Small intestine (tissue), 7 donors: ENCODE data around the gene ZNF536. TPM values are rescaled to one million over a fixed set of nuclear protein-coding genes. Genes with fewer than 3 reads are reported as not detected.

Source experiments
- DNase-seq, 2 donors: peaks; one replicate each; pipeline versions ENCODE4 v3.0.0 to v3.0.0-alpha.2; 2013
- FAIRE-seq: peaks from 2 replicates; lab custom pipeline; 2012; peaks lifted over from hg19 to GRCh38; lab: Jason Lieb, UNC
- H3K27ac ChIP-seq, 3 donors: one replicate each; pipeline ENCODE4 v1.5.1; 2013; ENCODE audit warnings: low read length in 2 of 3, mild to moderate bottlenecking in 2 of 3, control low read depth in 1 of 3, inconsistent platforms in 1 of 3, low read depth in 1 of 3, moderate library complexity in 1 of 3
- H3K27me3 ChIP-seq, 3 donors: one replicate each; pipeline ENCODE4 v1.6.1; 2013; ENCODE audit warnings: low read length in 3 of 3, inconsistent platforms in 1 of 3; ENCODE audit not compliant: control insufficient read depth in 3 of 3, insufficient read depth in 3 of 3
- H3K36me3 ChIP-seq, 3 donors: one replicate each; pipeline ENCODE4 v1.6.1; 2013; ENCODE audit warnings: low read length in 3 of 3, inconsistent platforms in 1 of 3, low read depth in 1 of 3, mild to moderate bottlenecking in 1 of 3, moderate library complexity in 1 of 3; ENCODE audit not compliant: control insufficient read depth in 3 of 3, insufficient read depth in 2 of 3
- H3K4me1 ChIP-seq, 3 donors: one replicate each; pipeline ENCODE4 v1.6.1; 2013; ENCODE audit warnings: low read length in 2 of 3, inconsistent platforms in 1 of 3, low read depth in 1 of 3, mild to moderate bottlenecking in 1 of 3, moderate library complexity in 1 of 3; ENCODE audit not compliant: control insufficient read depth in 3 of 3, insufficient read depth in 2 of 3
- H3K4me3 ChIP-seq, 3 donors: one replicate each; pipeline ENCODE4 v1.5.1; 2013; ENCODE audit warnings: low read length in 3 of 3, control low read depth in 1 of 3, inconsistent platforms in 1 of 3, low read depth in 1 of 3, mild to moderate bottlenecking in 1 of 3, moderate library complexity in 1 of 3
- H3K9me3 ChIP-seq, 2 donors: one replicate each; pipeline ENCODE4 v1.6.1; 2013; ENCODE audit warnings: low read depth in 1 of 2, low read length in 1 of 2; ENCODE audit not compliant: control insufficient read depth in 2 of 2, insufficient read depth in 1 of 2
- WGBS, 3 donors: extraction: QIAGEN DNeasy Blood & Tissue Kit; methylation state at CpG; one replicate each; pipeline ENCODE4 v1.1.7; 2013; 5-methylcytosine and 5-hydroxymethylcytosine counted together
- polyA plus RNA-seq, 4 donors: library from polyadenylated mRNA; stranded (reverse) in 3 of 4; unstranded in 1 of 4; fragments of 200-250 nt in 3 of 4; fragments of 120-200 nt in 1 of 4; gene quantifications; one replicate each; pipeline versions ENCODE4 v1.2.1 to v1.2.3, GENCODE V29; 2013
- donor health status: healthy with polysubstance abuse.
- donor health status: control.
- donor health status: control.
- donor health status: Bipolar disorder and iron deficiency.
- donor health status: healthy.

The ZNF536 gene
- polyA plus RNA-seq, 4 donors = 0.27 to 3.3 (median 0.98) TPM; not detected in 1

DNA sequence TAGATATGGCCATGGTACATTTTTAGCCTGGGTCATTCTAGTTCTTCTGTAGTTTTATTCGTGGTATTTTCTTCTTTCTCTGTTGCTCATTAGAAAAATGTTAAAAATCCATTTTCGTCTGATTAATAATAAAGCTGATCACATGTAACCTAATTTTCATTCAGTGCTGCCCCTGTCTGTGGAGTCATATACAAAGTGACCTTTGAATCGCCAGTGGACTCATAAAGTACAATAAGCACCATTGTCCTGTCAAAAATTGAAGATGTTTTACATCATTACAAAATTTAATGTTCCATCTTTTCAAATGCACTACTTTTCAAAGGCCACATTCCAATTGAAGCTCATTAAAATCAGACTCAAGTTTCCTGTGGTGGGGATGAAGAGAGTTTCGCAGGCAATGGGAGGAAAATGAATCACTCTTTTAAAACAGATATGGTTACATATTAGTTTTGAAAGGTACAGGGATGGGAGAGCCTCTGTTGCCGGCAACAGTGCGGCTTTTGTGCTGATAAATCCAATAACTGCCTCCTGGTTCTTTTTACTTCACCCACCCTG, 205.4 kb downstream of the ZNF536 start:
- Histone ChIP-seq H3K9me3 (no peaks in the 10 kb centered on the region), H3K4me1 (no peaks in the 10 kb centered on the region), H3K27ac (no peak overlapping the region), H3K4me3 (no peak overlapping the region), H3K36me3 (no peaks in the 10 kb centered on the region), H3K27me3 (no peaks in the 10 kb centered on the region)
- FAIRE-seq (no peak), DNase-seq (no peak)
- WGBS, 3 donors = 48 to 64% (median 56%) methylated on average over 6 of the region's 6 CpGs

DNA sequence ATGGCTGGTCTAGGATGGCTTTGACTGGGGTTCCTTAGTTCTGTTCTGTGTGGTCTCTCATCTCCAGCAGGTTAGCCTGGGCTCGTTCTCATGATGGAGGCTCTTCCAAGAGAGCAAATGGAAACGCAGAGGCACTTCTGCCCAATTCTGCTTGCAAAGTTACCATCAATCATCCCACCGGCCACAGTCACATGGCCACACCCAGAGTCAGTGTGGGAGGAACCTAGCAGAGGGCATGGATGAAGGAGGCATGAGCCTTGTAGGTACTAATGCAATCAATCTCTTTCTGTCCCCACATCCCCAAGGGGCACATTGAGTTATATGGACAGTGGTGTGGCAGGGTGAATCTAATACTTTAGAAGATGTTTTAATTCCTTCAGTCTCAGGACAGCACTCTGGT, 207.2 kb downstream of the ZNF536 start:
- 67 to 82% (median 70%) methylated on average over 3 of the region's 3 CpGs for WGBS, 3 donors
- peaks cover 0 to 2% (median 0%) of the 10 kb centered on the region in 3 donors for H3K27me3 ChIP-seq
- no peak overlapping the region for H3K27ac ChIP-seq
- H3K36me3 ChIP-seq = no peaks in the 10 kb centered on the region
- H3K4me3 ChIP-seq = no peak overlapping the region
- no peak for DNase-seq
- no peaks in the 10 kb centered on the region for H3K9me3 ChIP-seq
- H3K4me1 ChIP-seq = no peaks in the 10 kb centered on the region
- no peak for FAIRE-seq

DNA sequence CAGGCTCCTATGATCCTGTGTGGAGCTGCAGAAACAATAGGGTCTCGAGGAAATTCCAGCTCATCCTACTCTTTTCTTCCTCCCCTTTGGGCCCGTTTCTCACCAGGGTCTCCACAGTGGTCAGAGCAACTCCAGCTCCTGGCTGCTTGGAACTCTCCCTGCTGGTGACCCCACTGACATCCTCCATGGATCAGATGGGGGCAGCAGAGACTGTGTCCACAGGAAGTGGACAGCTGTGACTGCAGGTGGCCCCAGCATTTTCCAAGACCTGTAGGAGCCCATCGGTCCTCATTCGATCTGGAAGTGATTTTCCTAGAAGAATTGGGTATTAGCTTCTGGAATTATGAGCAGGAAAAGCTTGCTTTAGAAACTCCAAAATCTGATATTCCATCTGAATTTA, 208.5 kb downstream of the ZNF536 start:
- H3K4me3 ChIP-seq = no peak overlapping the region
- FAIRE-seq (no peak), DNase-seq (no peak)
- 64 to 78% (median 73%) methylated on average over 4 of the region's 4 CpGs for WGBS, 3 donors
- H3K9me3 ChIP-seq = no peaks in the 10 kb centered on the region
- H3K36me3 ChIP-seq = no peaks in the 10 kb centered on the region
- H3K4me1 ChIP-seq = no peaks in the 10 kb centered on the region
- H3K27me3 ChIP-seq = peaks cover 0 to 2% (median 0%) of the 10 kb centered on the region in 3 donors
- no peak overlapping the region for H3K27ac ChIP-seq

- Histone ChIP-seq H3K36me3 (no peaks in the 10 kb centered on the region), H3K27me3 (peaks cover 0 to 2% (median 0%) of the 10 kb centered on the region in 3 donors), H3K4me3 (no peak overlapping the region), H3K27ac (no peak overlapping the region), H3K4me1 (no peaks in the 10 kb centered on the region), H3K9me3 (no peaks in the 10 kb centered on the region)
- FAIRE-seq (no peak), DNase-seq (no peak)
- 23 to 33% (median 32%) methylated on average over 8 of the region's 8 CpGs for WGBS, 3 donors
Measured at GRCh38 chr19:30584090-30584489, 211.9 kb downstream of the ZNF536 start.

- Histone ChIP-seq H3K9me3 (no peaks in the 10 kb centered on the region), H3K27ac (no peak overlapping the region), H3K27me3 (peaks cover 0 to 2% (median 0%) of the 10 kb centered on the region in 3 donors), H3K4me1 (no peaks in the 10 kb centered on the region), H3K4me3 (no peak overlapping the region), H3K36me3 (no peaks in the 10 kb centered on the region)
- no peak for FAIRE-seq
- DNase-seq = no peak
- 31 to 60% (median 48%) methylated on average over 5 of the region's 5 CpGs for WGBS, 3 donors
Measured at GRCh38 chr19:30587869-30588268, 215.7 kb downstream of the ZNF536 start.

DNA sequence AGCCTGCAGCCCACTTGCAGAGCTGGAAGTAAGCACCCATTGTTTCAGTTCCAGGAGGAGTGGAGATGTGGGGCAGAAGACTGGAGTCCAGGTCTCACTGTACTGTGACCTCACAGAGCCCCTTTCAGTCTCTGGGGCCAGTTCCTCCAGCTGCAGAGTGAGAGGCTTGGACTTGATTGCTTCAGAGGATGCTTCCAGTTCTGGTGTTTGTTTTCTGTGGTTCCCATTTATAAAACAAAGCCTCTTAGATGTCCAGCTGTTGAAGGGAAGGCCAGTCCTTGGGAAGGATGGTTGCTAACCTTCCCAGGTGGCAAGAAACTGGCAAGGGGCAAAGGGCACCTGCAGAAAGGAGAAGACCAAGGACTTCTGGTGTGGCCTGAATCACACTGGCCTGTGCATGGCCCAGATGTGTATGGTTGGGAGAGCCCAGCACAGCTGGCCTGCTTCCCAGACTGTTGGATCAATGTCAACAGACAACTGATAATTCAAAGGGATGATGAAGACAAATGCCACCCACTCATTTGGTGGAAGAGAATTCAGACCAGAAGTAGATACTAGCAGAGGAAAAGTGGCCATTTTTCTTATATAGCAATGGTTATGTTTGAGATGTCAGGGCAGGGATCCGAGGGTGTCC, 218.5 kb downstream of the ZNF536 start:
- Histone ChIP-seq H3K27me3 (no peaks in the 10 kb centered on the region), H3K4me1 (no peaks in the 10 kb centered on the region), H3K4me3 (no peak overlapping the region), H3K9me3 (no peaks in the 10 kb centered on the region), H3K27ac (no peak overlapping the region), H3K36me3 (no peaks in the 10 kb centered on the region)
- DNase-seq (no peak), FAIRE-seq (no peak)
- WGBS, 3 donors = 66 to 80% (median 76%) methylated on average over 1 of the region's 1 CpG

GRCh38 chr19:30593356-30593755, 221.2 kb downstream of the ZNF536 start:
- WGBS, 3 donors = 70 to 78% (median 75%) methylated on average over 5 of the region's 5 CpGs
- no peaks in the 10 kb centered on the region for H3K4me1 ChIP-seq
- no peak overlapping the region for H3K4me3 ChIP-seq
- no peak overlapping the region for H3K27ac ChIP-seq
- no peaks in the 10 kb centered on the region for H3K9me3 ChIP-seq
- no peaks in the 10 kb centered on the region for H3K27me3 ChIP-seq
- H3K36me3 ChIP-seq = no peaks in the 10 kb centered on the region
- FAIRE-seq (no peak), DNase-seq (no peak)

- no peak for DNase-seq
- Histone ChIP-seq H3K4me3 (no peak overlapping the region), H3K9me3 (no peaks in the 10 kb centered on the region), H3K27me3 (no peaks in the 10 kb centered on the region), H3K36me3 (no peaks in the 10 kb centered on the region), H3K4me1 (no peaks in the 10 kb centered on the region), H3K27ac (no peak overlapping the region)
- 52 to 65% (median 56%) methylated on average over 11 of the region's 11 CpGs for WGBS, 3 donors
- FAIRE-seq = no peak
Measured at GRCh38 chr19:30593975-30594745, 222.0 kb downstream of the ZNF536 start.
